GM21723 (cell line): Measurements from ENCODE around the gene FBN2.

Experiments used
- ATAC-seq: cut with Tn5 transposase; IDR thresholded peaks from one replicate; pipeline ENCODE4 v1.9.1; 2021; ENCODE audit warnings: mild to moderate bottlenecking, moderate library complexity; ENCODE audit not compliant: unreplicated experiment

The FBN2 gene

GRCh38 chr5:128318691-128319090, 219.4 kb downstream of the FBN2 start:
- ATAC-seq, result no peak

- no peak for ATAC-seq
These were observed 220.6 kb downstream of the FBN2 start for GRCh38 chr5:128317481-128317880.

- ATAC-seq, result no peak
These were observed 222.4 kb downstream of the FBN2 start for GRCh38 chr5:128315671-128316070.

GRCh38 chr5:128305341-128305740, 232.7 kb downstream of the FBN2 start:
- ATAC-seq, result no peak

GRCh38 chr5:128304791-128305190, 233.3 kb downstream of the FBN2 start:
- ATAC-seq, result no peak

- ATAC-seq, result no peak
These were observed 234.0 kb downstream of the FBN2 start for GRCh38 chr5:128304088-128304487.

- ATAC-seq, result no peak
These were observed 234.5 kb downstream of the FBN2 start for GRCh38 chr5:128303593-128303992.

GRCh38 chr5:128300181-128300580, 237.9 kb downstream of the FBN2 start:
- no peak for ATAC-seq

GRCh38 chr5:128290152-128290858, 247.7 kb downstream of the FBN2 start:
- ATAC-seq, result no peak

GRCh38 chr5:128287740-128288139, 250.3 kb downstream of the FBN2 start:
- no peak for ATAC-seq

- ATAC-seq, result no peak
These were observed 253.8 kb downstream of the FBN2 start for GRCh38 chr5:128284236-128284635.

GRCh38 chr5:128279345-128279744, 258.7 kb downstream of the FBN2 start:
- ATAC-seq, result no peak

- no peak for ATAC-seq
These were observed 261.4 kb downstream of the FBN2 start for GRCh38 chr5:128276537-128277216.

- no peak for ATAC-seq
These were observed 263.6 kb downstream of the FBN2 start for GRCh38 chr5:128274441-128274840.

GRCh38 chr5:128273736-128274135, 264.3 kb downstream of the FBN2 start:
- ATAC-seq, result no peak

GRCh38 chr5:128271859-128272464, 266.1 kb downstream of the FBN2 start:
- ATAC-seq, result peak; percentile 59

GRCh38 chr5:128271071-128271470, 267.0 kb downstream of the FBN2 start:
- ATAC-seq, result no peak

GRCh38 chr5:128264564-128265360, 273.3 kb downstream of the FBN2 start:
- no peak for ATAC-seq

- ATAC-seq, result no peak
These were observed 274.7 kb downstream of the FBN2 start for GRCh38 chr5:128263357-128263756.

GRCh38 chr5:128262911-128263310, 275.1 kb downstream of the FBN2 start:
- no peak for ATAC-seq

GRCh38 chr5:128259607-128260021, 278.4 kb downstream of the FBN2 start:
- ATAC-seq, result no peak
